ENCODE measurements around the gene SLC25A20.
"Not testable (repeated sequence)": the region's sequence is repeated elsewhere in the genome, so short reads cannot be mapped to it uniquely, and the experiment has no call there.

The SLC25A20 gene

GRCh38 chr3:48926425-48927392, 28.0 kb upstream of the SLC25A20 start:
- in situ Hi-C loops (cut with MboI; ENCODE audit: low sequenced_read_pairs, unreplicated experiment), result no loop called here
- DNase-seq (ENCODE audit: low spot score), result no peak
- TF ChIP-seq CTCF (IDR thresholded peaks at IDR 0.05; ENCODE audit: borderline replicate concordance, control extremely low read depth, extremely low read depth, insufficient read depth, missing control alignments), result no peak

GRCh38 chr3:48919215-48920138, 20.8 kb upstream of the SLC25A20 start:
- DNase-seq (ENCODE audit: low spot score), result peak; percentile 81

GRCh38 chr3:48918388-48919214, 19.9 kb upstream of the SLC25A20 start, which contains the start of gene ARIH2:
ARIH2 (plus strand) TSS chr3:48918842; CDS start chr3:48927559, 8,717 bp downstream.
- peak; percentile 97 for DNase-seq (ENCODE audit: low spot score)
- in situ Hi-C loops (cut with MboI; ENCODE audit: low sequenced_read_pairs, unreplicated experiment), result no loop called here
- TF ChIP-seq CTCF (IDR thresholded peaks at IDR 0.05; ENCODE audit: borderline replicate concordance, control extremely low read depth, extremely low read depth, insufficient read depth, missing control alignments), result peak; percentile 32

More at GRCh38 chr3:48919215-48920138, 20.8 kb upstream of the SLC25A20 start:
- in situ Hi-C loops (cut with MboI; ENCODE audit: low sequenced_read_pairs, unreplicated experiment), result no loop called here
- TF ChIP-seq CTCF (IDR thresholded peaks at IDR 0.05; ENCODE audit: borderline replicate concordance, control extremely low read depth, extremely low read depth, insufficient read depth, missing control alignments), result no peak

GRCh38 chr3:48915296-48915695, 16.6 kb upstream of the SLC25A20 start:
- DNase-seq (ENCODE audit: low spot score), result no peak
- no peak for TF ChIP-seq CTCF (IDR thresholded peaks at IDR 0.05; ENCODE audit: borderline replicate concordance, control extremely low read depth, extremely low read depth, insufficient read depth, missing control alignments)
- in situ Hi-C loops (cut with MboI; ENCODE audit: low sequenced_read_pairs, unreplicated experiment), result no loop called here

- in situ Hi-C loops (cut with MboI; ENCODE audit: low sequenced_read_pairs, unreplicated experiment); DNase-seq (ENCODE audit: low spot score): not testable (repeated sequence)
Measured at GRCh38 chr3:48907026-48907425, 8.3 kb upstream of the SLC25A20 start.

GRCh38 chr3:48899273-48899672, 591 bp upstream of the SLC25A20 start:
- TF ChIP-seq CTCF (IDR thresholded peaks at IDR 0.05; ENCODE audit: borderline replicate concordance, control extremely low read depth, extremely low read depth, insufficient read depth, missing control alignments), result no peak
- no peak for DNase-seq (ENCODE audit: low spot score)
- in situ Hi-C loops (cut with MboI; ENCODE audit: low sequenced_read_pairs, unreplicated experiment), result no loop called here
